ENCODE data around the gene HSPBP1. TPM values are rescaled to one million over a fixed set of nuclear protein-coding genes. Genes with fewer than 3 reads are reported as not detected.
A peak's percentile ranks its signal among the peaks of the same experiment; 100 is the strongest.

HSPBP1 gene
- total and polyA plus RNA-seq, 2 of the 13 experiments (the other 11 are each of a cell fraction or from before 2014, with no cell fraction given) = 22.3 to 33.7 TPM

- TF ChIP-seq MIER2 (CRISPR knock-in tag; IDR thresholded peaks at IDR 0.05) (no peak; the same call in 1 of the 2 replicates), NFE2L1 (CRISPR knock-in tag; IDR thresholded peaks at IDR 0.05; ENCODE audit: borderline replicate concordance) (no peak), HES4 (CRISPR knock-in tag; IDR thresholded peaks at IDR 0.05; ENCODE audit: borderline replicate concordance) (no peak), ZNF326 (CRISPR knock-in tag; IDR thresholded peaks at IDR 0.05; ENCODE audit: borderline replicate concordance) (no peak), ZMYM4 (CRISPR knock-in tag; IDR thresholded peaks at IDR 0.05) (peak; percentile 31; the same call in 1 of the 2 replicates), ZNF629 (CRISPR knock-in tag; conservative IDR thresholded peaks at IDR 0.05) (no peak), ELF1 (CRISPR knock-in tag; IDR thresholded peaks at IDR 0.05) (no peak), TAF1 (CRISPR knock-in tag; IDR thresholded peaks at IDR 0.05) (no peak), AHDC1 (CRISPR knock-in tag; IDR thresholded peaks at IDR 0.05; ENCODE audit: borderline replicate concordance) (no peak), ZNF17 (CRISPR knock-in tag; IDR thresholded peaks at IDR 0.05) (no peak)
Measured at GRCh38 chr19:55256562-55257460, 23.1 kb downstream of the HSPBP1 start (continued).

Measured in HepG2 (cell line).